ENCODE results near the gene CIB4.

The CIB4 gene

GRCh38 chr2:26605195-26605998 lies 35.8 kb downstream of the CIB4 start:
- DNase-seq = peak; percentile 25 to 33

GRCh38 chr2:26602575-26602974 lies 38.6 kb downstream of the CIB4 start:
- no peak for DNase-seq

- no peak for DNase-seq
Observed at GRCh38 chr2:26599387-26599786, 41.8 kb downstream of the CIB4 start.

- no peak for DNase-seq
Observed at GRCh38 chr2:26598996-26599373, 42.2 kb downstream of the CIB4 start.

- no peak for DNase-seq
Observed at GRCh38 chr2:26598336-26598995, 42.7 kb downstream of the CIB4 start.

- DNase-seq = no peak
Observed at GRCh38 chr2:26597197-26597596, 44.0 kb downstream of the CIB4 start.

- no peak for DNase-seq
Observed at GRCh38 chr2:26595146-26595545, 46.0 kb downstream of the CIB4 start.

GRCh38 chr2:26591619-26592505 lies 49.3 kb downstream of the CIB4 start:
- DNase-seq = no peak

- no peak for DNase-seq
Observed at GRCh38 chr2:26590980-26591618, 50.1 kb downstream of the CIB4 start.

GRCh38 chr2:26590508-26590907 lies 50.7 kb downstream of the CIB4 start:
- DNase-seq = no peak

- DNase-seq = no peak
Observed at GRCh38 chr2:26588576-26588975, 52.6 kb downstream of the CIB4 start.

GRCh38 chr2:26587994-26588393 lies 53.2 kb downstream of the CIB4 start:
- no peak for DNase-seq

- DNase-seq = no peak
Observed at GRCh38 chr2:26585966-26586365, 55.2 kb downstream of the CIB4 start.

GRCh38 chr2:26585100-26585499 lies 56.1 kb downstream of the CIB4 start:
- no peak for DNase-seq

GRCh38 chr2:26584656-26585055 lies 56.5 kb downstream of the CIB4 start:
- DNase-seq = no peak

- DNase-seq = no peak
Observed at GRCh38 chr2:26584191-26584590, 57.0 kb downstream of the CIB4 start.

GRCh38 chr2:26583381-26583911 lies 57.7 kb downstream of the CIB4 start:
- DNase-seq = no peak

- DNase-seq = no peak
Observed at GRCh38 chr2:26582890-26583289, 58.3 kb downstream of the CIB4 start.

GRCh38 chr2:26581991-26582842 lies 58.9 kb downstream of the CIB4 start:
- no peak for DNase-seq

GRCh38 chr2:26581266-26581990 lies 59.7 kb downstream of the CIB4 start:
- no peak for DNase-seq

- no peak for DNase-seq
Observed at GRCh38 chr2:26580751-26581150, 60.4 kb downstream of the CIB4 start.
